Measurements from ENCODE around the gene MLX. TPM values are rescaled to one million over a fixed set of nuclear protein-coding genes. Genes with fewer than 3 reads are reported as not detected.

MLX gene
- total and polyA plus RNA-seq, 2 of the 8 experiments (the other 6 are each of a cell fraction or from before 2014, with no cell fraction given), result 27.0 to 27.5 TPM

- Histone ChIP-seq H2AK5ac (ENCODE audit: low read depth, low read length) (no peak overlapping the region), H2BK20ac (ENCODE audit: low read length) (no peak overlapping the region), H3K27ac (ENCODE audit: low read depth, low read length) (no peak overlapping the region; the same call in 1 of the 2 replicates), H4K91ac (replicated peaks; ENCODE audit: insufficient read length, low read length) (peak overlapping the region; percentile 30), H3K14ac (ENCODE audit: insufficient read length) (no peak overlapping the region), H4K20me1 (replicated peaks in 1 of 2; ENCODE audit: control insufficient read depth in 1 of 2, insufficient read depth in 2 of 2, low read length in 2 of 2) (peaks cover 0 to 1% of the 10 kb centered on the region in 2 experiments), H3K27me3 (replicated peaks in 1 of 4; ENCODE audit: control insufficient read depth in 3 of 4, extremely low read depth in 1 of 4, insufficient read depth in 3 of 4, low read length in 3 of 4) (no peaks in the 10 kb centered on the region; a peak in 1 of 7 replicates), H2BK5ac (ENCODE audit: low read depth, low read length) (no peak overlapping the region), H2BK15ac (ENCODE audit: low read length) (no peak overlapping the region), H3K23me2 (ENCODE audit: low read depth, low read length) (peaks cover 5% of the 10 kb centered on the region; the same call in 1 of the 2 replicates), H3K9ac (replicated peaks in 1 of 4; ENCODE audit: extremely low read depth in 1 of 4, low read depth in 3 of 4, low read length in 3 of 4) (no peak overlapping the region), H4K5ac (ENCODE audit: insufficient read length, low read depth, low read length) (no peak overlapping the region), H3K23ac (ENCODE audit: insufficient read length) (no peak overlapping the region), H3K4me1 (replicated peaks in 1 of 4; ENCODE audit: control insufficient read depth in 3 of 4, insufficient read depth in 4 of 4, low read length in 3 of 4) (peaks cover 0 to 12% (median 7%) of the 10 kb centered on the region in 4 experiments; a peak in 6 of 7 replicates), H3K4me3 (ENCODE audit: extremely low read depth in 1 of 4, insufficient read depth in 2 of 4, low read depth in 3 of 4, low read length in 4 of 4) (peak overlapping the region in 1 of 4 experiments; percentile 74; a peak in 1 of 8 replicates), H3K79me1 (ENCODE audit: low read depth, low read length) (peaks cover 2% of the 10 kb centered on the region), H4K8ac (ENCODE audit: extremely low read depth, insufficient read depth, low read length) (no peak overlapping the region), H2BK12ac (ENCODE audit: low read depth, low read length) (0 out of 2 replicates have a peak overlapping the region, but pooled peaks have one; percentile 17), H3K56ac (replicated peaks; ENCODE audit: insufficient read length, low read depth, low read length) (no peak overlapping the region), H3K4me2 (ENCODE audit: insufficient read depth in 1 of 2, low read depth in 2 of 2, low read length in 2 of 2) (peak overlapping the region; percentile 75 to 87; a peak in 2 of 4 replicates), H3K9me3 (ENCODE audit: insufficient read depth in 2 of 2, low read depth in 1 of 2, low read length in 1 of 2) (no peaks in the 10 kb centered on the region), H3K36me3 (ENCODE audit: control insufficient read depth in 2 of 4, insufficient read depth in 4 of 4, low read length in 3 of 4) (no peaks in the 10 kb centered on the region), H3K4ac (replicated peaks; ENCODE audit: insufficient read length, low read depth, low read length) (no peak overlapping the region), H3K79me2 (ENCODE audit: control insufficient read depth in 1 of 2, insufficient read depth in 2 of 2, low read length in 2 of 2) (no peaks in the 10 kb centered on the region; a peak in 1 of 4 replicates), H2AFZ (ENCODE audit: low read length) (no peak overlapping the region), H2BK120ac (replicated peaks; ENCODE audit: low read depth, low read length) (no peak overlapping the region), H3K18ac (ENCODE audit: extremely low read depth, low read length) (no peak overlapping the region)
- no peak for FAIRE-seq
- WGBS, 2 experiments (ENCODE audit: extremely low coverage in 1 of 2, insufficient coverage in 1 of 2, insufficient read length in 1 of 2, insufficient replicate concordance in 2 of 2, low coverage in 1 of 2, low lambda C conversion rate in 2 of 2, missing lambda C conversion rate in 1 of 2), result 91% methylated on average over 38 of the region's 45 CpGs; no CpG with 5 or more reads in 1 of the 2 experiments
- CTCF ChIA-PET (ENCODE audit: partially characterized antibody), result interaction anchor here (0.8 to 3.1 kb wide), 5 partner anchors 12 to 126 kb away, joined by 3 to 15 read pairs (median 4); partner anchors contain the start of gene MLX
- POLR2A ChIA-PET (ENCODE audit: partially characterized antibody), result interaction anchor here (1.2 to 2.9 kb wide), 6 partner anchors 13 to 220 kb away, joined by 3 to 16 read pairs (median 7); partner anchors contain the start of genes MLX, NAGLU and VPS25
- DNase-seq (ENCODE audit: low read depth in 1 of 2, low spot score in 2 of 2), result no peak
- TF ChIP-seq RAD21 (IDR thresholded peaks at IDR 0.05 in 1 of 2, conservative IDR thresholded peaks at IDR 0.05 in 1 of 2; ENCODE audit: low read depth in 2 of 2, low read length in 2 of 2) (peak; percentile 2 to 26; a peak in 2 of 4 replicates), CTCF (IDR thresholded peaks at IDR 0.05; ENCODE audit: control extremely low read depth in 1 of 3, insufficient read depth in 1 of 3, low read depth in 1 of 3, low read length in 3 of 3) (peak; percentile 16 to 25 (median 17); a peak in 3 of 4 replicates), KDM1A (IDR thresholded peaks at IDR 0.05; ENCODE audit: borderline replicate concordance, low read length) (no peak), ATF3 (IDR thresholded peaks at IDR 0.05; ENCODE audit: insufficient read depth, low read depth, low read length) (no peak), ZNF274 (IDR thresholded peaks at IDR 0.05; ENCODE audit: borderline replicate concordance, extremely low read depth, low read length) (no peak), TCF12 (IDR thresholded peaks at IDR 0.05; ENCODE audit: low read depth, low read length) (no peak)
Observed at GRCh38 chr17:42553161-42553818, 13.6 kb upstream of the MLX start.
